Kidney glomerular epithelial cell (primary cell): Measurements from ENCODE around the gene PLA2G4E.

Source experiments
- DNase-seq: peaks from one replicate; lab custom pipeline; 2025; lab: John Stamatoyannopoulos, UW

The PLA2G4E gene, protein sequence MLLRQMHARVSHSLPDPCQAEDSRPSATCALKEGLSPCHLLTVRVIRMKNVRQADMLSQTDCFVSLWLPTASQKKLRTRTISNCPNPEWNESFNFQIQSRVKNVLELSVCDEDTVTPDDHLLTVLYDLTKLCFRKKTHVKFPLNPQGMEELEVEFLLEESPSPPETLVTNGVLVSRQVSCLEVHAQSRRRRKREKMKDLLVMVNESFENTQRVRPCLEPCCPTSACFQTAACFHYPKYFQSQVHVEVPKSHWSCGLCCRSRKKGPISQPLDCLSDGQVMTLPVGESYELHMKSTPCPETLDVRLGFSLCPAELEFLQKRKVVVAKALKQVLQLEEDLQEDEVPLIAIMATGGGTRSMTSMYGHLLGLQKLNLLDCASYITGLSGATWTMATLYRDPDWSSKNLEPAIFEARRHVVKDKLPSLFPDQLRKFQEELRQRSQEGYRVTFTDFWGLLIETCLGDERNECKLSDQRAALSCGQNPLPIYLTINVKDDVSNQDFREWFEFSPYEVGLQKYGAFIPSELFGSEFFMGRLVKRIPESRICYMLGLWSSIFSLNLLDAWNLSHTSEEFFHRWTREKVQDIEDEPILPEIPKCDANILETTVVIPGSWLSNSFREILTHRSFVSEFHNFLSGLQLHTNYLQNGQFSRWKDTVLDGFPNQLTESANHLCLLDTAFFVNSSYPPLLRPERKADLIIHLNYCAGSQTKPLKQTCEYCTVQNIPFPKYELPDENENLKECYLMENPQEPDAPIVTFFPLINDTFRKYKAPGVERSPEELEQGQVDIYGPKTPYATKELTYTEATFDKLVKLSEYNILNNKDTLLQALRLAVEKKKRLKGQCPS

DNA sequence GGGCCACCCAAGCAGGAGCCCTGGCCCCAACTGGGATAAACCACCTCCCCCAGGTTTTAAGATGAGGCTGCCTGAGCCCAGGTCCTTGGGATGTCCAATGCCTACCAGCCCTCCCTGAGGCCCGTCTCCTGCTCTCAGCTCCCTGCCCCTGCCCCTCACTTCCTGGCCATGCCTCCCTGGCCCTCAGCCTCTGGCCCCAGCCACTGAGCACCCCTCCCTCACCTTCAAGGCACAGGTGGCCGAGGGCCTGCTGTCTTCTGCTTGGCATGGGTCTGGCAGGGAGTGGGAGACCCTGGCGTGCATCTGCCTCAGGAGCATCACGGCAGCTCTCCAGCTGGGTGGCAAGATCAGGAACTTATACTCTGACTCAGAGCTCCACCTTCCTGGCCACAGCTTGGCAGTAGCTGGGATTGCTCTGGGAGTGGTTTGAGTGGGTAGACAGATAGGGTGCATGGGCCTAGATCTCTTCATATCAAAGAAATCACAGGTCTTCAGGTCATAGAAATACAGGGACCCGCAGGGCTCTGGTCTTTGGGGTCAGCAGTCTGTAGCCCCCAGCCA lies at the start of gene PLA2G4E:
PLA2G4E (minus strand) TSS at position 330 of the 561 bp plus-strand sequence; CDS start at position 318, 12 bp downstream.
- DNase-seq: no peak

DNA sequence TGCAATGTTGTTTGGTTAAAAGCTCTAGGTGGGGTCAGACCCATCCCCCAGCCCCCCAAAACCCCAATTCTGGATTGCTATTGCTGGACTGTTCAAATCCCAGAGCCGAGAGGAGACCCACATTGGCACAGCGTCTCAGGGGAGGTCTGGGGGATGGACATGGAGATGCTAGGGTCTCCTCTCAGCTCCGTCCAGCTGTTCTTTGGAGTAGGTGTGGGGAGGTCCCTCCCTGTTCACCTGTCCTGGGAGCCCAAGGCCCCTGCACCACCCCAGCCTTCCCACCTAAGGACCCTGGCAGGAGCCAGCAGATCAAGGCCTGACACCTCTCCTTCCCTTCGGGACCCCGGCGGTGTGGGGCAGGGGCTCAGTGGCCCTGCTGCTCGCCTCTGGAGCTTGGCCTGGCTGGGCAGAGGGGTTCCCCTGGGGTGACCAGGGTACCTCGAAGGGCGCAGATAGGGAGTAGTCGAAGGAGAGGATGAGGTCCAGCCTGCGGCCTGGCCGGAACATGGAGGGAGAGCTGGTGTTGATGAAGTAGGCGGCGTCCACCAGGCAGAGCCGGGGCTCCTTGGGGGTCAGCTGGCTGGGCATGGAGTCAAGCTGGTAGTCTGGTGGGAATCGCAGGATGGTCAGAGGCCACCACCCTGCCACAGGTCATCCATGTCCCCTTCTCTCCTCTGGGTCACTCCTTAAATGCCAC lies 49.6 kb upstream of the PLA2G4E start:
- DNase-seq: no peak

DNA sequence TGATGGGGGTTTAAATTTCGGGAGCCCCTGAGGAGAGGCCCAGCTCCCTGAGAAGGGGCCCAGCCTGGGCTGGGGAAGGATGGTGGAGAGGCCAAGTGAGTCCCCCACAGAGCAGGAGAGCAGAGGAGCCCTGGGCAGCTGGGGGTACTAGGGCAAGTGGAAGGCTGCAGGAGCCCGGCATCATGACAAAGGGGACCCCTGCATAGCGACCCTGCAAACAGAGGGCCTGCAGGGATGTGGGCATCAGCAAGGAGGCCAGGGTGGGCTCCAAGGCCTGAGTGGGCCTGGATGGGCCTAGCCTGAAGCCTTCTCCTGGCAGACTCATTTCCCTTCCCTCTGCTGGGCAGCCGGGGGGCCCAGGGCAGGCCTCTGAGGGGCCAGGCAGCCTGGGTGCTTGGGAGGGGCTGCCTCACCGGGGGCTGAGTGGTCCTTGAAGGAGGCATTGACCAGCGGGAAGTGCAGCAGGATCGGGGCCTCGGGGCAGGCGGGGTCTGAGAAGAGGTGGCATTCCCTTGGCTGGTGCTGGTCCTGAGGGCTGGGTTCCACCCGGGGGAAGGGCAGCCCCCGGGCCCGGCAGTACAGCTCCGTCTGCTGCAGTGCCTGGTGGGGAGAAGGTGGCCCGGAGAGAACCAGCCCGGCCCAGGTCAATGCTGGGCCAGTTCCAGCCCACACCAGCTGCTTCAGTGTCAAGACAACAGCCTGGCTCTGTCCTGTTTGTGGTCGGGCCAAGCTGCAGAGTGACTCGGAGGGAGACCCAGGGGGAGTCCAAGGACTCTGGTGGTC lies 48.8 kb upstream of the PLA2G4E start:
- DNase-seq: no peak

DNA sequence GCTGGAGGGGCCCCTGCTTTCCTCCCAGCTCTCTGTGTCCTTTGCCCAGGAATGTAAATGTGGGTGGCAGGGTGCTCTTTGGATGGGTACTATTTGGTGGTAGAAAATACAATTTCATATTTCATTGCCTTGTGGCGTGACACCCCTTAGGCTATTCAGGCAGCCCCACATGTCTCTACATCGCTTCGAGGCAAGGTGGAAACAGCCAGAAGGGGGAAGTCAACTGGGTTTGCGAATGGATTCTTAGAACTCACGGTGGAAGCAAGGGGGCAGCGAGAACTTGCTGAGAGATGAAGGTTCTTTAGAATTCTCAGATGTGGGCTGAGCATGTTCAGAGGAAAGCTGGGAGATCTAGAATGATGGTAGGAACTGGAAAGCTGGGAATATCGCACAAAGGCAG lies 48.2 kb upstream of the PLA2G4E start:
- DNase-seq: no peak

DNA sequence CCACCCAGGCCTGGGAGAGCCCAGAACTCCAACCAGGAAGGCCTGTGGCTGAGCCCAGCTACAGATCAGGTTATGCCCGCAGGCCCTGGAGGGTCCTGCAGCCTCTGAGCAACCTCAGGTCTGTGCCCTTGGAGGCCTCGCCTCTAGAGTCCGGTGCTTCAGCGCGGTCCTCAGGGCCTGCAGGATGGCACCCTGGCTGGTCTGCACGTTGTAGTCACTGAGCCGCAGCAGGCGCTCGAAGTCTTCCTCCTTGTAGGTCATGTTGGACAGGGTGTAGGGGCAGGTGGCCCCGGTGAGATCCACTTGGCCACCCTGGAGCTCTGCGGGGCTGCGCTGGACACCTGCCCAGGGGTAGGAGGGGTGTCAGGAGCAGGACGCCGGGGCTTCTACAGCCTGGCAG lies 47.8 kb upstream of the PLA2G4E start:
- no peak for DNase-seq

DNA sequence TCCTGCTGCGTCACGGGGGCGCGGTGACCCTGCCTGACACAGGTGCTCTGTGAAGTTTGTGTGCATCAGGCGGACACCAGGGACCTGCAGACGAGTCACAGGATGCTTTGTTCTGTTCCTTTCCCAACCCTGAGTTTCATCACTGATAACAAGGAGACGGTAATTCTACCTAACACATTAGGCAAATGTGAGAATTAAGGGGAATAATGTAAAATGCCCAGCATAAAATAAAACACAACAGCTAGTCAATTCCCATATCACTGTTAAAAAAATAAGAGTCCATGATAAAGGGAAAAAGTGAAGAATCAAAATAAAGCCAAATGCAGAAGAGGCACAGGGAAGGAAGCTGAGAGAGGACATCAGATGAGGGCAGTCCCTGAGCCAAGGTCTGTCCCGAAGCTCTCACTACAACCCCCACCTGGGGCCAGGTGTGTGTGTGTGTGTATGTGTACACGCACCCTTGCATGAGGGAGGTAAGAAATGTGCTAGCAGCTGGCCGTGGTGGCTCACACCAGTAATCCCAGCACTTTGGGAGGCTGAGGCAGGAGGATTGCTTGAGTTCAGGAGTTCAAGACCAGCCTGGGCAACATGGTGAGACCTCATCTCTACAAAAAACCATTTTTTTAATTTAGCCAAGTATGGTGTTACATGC lies 46.0 kb upstream of the PLA2G4E start:
- DNase-seq: no peak

DNA sequence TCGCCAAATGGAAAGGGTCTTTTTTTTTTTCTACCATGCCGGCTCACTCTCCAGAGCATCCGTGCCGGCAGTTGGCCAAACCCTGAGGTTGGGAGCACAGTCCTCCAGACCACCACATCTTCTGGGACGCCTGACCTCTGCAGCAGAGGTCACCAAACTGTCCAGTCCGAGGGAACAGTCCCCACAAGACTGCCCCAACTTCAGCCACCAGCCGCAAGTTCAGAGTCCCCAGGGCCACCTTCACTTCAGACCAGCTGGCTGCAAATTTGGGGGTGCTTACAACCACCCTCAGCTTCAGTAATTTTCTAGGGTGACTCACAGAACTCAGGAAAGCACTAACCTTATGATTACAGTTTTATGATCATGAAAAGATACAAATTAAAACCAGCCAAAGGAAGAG lies 44.6 kb upstream of the PLA2G4E start:
- DNase-seq: no peak

DNA sequence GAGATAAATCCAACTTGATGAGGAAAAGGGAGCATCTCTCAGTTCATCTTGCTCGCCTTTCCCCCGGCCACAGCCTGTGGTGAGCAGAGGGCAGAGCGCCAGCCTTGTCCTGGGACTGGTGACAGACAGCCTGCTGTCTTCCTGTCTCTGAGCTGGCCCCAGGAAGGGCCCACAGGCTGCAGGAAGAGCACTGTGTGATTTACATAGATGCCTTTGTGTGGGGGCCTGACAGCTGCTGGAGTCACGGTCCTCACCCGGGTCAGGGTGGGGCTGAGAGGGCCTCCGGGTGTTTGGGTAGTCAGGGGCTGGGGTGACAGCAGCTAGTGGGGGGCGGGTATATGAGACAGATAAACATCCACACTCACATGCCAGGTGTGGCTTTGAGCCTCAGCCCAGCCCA lies 44.2 kb upstream of the PLA2G4E start:
- no peak for DNase-seq

DNA sequence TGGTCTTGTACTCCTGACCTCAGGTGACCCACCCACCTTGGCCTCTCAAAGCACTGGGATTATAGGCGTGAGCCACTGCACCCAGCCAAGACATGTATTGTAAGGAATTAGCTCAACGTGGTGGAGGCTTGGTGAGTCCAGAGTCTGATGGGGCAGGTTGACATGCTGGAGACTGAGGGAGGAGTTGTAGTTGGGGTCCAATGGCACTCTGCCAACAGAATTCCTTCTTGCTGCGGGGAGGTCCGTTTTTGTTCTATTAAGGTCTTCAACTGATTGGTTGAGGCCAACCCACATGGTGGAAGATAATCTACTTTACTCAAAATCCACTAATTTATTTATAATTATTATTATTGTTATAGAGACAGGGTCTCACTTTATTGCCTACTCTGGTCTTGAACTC lies 43.4 kb upstream of the PLA2G4E start:
- DNase-seq: no peak

DNA sequence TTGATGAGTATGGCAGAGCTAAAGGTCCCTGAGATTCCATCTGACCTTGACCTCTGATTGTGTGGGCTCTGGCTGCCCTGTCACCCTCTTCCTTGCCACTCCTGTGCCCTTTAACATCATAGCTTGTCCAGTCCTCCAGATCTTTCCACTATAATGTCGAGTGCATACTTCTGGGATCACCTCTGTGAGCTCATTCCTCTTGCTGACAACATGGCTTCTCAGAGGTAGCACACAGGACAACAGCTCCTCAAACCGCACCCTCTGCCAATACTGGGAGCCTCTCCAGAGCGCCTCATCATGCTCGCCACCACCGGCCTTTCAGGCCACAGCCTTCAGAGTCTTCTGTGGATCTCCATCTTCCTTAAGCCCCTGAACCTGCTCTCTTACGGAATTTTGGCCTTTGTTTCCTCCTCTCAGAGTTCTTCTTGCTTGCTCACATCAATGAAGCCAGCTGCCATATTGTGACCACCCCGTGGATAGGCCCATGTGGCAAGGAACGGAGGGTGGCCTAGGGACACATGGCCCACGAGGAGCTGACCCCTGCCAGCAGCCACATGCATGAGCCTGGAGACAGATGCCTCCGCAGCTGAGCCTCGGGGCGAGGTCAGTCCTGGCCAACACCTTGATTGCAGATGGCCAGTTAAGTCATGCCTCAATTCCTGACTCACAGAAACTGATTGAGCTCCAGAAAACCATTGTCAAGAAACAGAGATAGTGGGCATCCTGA lies 42.4 kb upstream of the PLA2G4E start:
- no peak for DNase-seq

DNA sequence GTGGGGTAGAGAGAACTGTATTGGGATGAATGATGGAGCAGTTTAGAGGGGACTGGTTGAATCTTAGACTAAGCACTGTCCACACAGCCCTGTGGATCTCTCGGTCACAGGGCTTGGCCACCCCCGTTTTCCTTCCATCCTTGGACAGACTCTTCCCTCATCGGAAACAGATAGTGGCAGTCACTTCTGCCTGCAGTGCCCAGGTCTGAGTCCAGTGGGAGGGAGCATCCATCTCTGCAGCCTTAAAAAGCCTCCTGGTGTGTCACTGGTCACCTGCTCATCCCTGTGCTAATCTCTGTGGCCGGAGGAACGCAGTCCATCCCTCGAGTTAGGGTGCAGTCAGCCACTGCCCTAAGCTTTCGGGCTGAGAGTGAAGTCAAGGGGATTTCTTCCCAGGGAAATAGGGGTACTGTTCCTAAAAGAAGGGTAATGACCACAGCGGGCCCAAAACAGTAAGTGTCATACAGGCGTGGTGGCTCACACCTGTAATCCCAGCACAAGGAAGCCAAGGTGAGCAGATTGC lies 41.5 kb upstream of the PLA2G4E start:
- no peak for DNase-seq

DNA sequence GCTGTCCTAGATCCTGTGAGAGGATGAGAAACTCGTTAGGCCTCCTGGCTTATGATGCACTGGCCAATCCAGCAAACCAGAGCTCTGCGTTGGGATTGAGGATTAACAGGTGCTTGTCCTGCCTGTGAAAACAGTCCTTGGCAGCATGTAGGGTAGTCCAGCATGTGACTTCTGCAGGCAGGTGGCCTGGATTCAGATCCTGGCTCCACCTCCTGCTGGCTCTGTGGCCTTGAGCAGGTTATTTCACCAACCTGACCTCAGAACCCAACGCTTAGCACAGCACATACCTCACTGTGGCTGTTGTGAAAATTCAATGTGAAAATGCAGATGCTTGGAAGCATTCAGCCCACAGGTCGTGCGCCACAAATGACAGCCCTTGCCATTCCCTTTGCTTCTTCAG lies 40.0 kb upstream of the PLA2G4E start:
- DNase-seq: no peak

DNA sequence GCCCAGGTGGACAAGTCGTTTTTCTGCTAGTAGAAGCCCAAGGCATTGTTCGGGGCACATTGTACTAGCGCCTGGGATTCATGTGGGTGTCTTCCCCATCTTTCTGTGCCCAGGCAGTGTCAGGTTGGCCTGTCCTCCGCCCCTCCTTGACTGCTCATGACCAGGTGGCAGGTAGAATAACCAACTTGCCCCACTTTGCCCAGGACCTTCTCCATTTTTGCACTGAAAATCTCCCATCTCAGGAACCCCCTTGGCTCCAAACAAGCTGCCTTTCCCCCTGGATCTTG lies 39.6 kb upstream of the PLA2G4E start:
- no peak for DNase-seq

DNA sequence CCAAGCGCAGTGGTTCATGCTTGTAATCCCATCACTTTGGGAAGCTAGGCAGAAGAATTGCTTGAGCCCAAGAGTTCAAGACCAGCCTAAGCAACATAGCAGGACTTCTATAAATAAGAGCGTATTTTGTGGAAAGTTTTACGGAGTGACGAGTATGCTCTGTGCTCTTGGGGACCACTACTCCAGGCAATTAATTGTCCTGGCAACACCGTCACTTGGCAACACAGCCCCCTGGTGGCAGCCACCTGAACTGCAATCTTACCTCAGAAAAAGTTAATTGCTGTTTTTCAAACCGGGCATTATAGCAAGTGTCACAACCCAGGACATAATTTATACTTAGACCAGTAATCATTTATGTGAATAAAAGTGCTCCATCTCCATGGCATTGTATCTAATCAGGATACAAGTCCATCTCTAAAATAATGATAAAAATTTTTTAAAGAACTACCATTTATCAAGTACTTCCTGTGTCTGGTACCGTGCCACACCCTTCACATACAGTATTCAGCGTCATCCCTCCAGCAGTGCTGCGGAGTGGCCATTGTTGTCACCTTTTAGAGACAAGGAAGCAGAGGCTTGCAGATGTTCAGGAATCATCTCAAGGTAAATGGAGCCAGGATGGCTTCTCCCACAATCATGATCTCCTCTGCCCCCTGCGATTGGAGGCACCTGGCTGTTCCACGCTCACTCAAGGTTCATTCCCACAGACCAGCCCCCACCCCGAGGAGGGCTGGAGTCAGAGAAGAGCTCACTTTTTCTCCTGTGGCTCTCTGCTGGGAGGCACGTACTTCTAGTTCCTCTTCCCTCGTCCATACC lies 39.0 kb upstream of the PLA2G4E start:
- peak; percentile 58 for DNase-seq

DNA sequence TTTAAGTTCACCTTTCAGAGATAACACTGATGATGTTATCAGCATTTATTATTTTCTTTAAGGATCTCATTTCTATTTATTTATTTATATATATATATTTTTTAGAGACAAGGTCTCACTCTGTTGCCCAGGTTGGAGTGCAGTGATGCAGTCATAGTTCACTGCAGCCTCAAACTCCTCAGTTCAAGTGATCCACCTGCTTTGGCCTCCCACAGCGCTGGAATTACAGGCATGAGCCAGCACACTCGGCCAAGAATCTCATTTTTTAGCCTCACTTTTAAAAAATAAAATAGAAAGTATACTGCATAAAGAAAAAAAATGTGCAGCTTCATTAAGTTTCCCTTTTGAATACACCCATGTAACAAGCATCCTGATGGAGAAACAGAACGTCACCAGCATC lies 37.9 kb upstream of the PLA2G4E start:
- DNase-seq: no peak

DNA sequence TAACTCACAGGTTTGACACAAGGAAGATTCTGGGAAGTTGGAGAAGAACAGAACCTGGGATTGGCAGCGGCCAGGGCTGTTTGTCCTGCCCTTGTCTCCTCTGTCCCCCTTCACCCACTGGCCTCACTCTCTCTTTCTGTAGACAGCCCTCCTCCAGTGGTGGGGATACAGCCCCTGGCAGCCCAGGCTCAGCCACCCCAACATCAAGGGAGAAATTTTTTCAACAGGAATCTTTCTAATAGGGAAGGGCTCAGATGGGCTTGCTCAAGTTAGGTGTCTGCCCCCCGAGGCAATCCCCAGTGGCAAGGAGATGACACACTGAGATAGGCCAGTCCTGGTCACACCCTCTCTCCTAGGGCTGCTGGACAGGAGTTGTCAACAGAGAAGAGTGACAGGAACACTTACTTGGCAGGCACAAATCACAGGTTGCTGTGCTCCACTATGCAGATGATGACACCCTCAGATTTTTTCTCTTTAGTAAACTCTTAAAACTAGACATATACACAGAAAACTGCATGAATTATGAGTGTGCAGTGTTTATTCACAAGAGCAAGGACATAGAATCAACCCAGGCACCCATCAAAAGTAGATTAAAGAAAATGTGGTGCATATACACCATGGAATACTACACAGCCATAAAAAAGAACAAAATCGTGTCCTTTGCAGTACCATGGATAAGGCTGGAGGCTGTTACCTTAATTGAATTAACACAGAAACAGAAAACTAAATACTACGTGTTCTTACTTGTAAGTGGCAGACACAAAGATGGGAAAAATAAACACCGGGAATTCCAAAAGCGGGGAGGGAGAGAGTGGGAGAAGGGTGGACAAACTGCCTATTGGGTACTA lies 37.2 kb upstream of the PLA2G4E start:
- DNase-seq: no peak

DNA sequence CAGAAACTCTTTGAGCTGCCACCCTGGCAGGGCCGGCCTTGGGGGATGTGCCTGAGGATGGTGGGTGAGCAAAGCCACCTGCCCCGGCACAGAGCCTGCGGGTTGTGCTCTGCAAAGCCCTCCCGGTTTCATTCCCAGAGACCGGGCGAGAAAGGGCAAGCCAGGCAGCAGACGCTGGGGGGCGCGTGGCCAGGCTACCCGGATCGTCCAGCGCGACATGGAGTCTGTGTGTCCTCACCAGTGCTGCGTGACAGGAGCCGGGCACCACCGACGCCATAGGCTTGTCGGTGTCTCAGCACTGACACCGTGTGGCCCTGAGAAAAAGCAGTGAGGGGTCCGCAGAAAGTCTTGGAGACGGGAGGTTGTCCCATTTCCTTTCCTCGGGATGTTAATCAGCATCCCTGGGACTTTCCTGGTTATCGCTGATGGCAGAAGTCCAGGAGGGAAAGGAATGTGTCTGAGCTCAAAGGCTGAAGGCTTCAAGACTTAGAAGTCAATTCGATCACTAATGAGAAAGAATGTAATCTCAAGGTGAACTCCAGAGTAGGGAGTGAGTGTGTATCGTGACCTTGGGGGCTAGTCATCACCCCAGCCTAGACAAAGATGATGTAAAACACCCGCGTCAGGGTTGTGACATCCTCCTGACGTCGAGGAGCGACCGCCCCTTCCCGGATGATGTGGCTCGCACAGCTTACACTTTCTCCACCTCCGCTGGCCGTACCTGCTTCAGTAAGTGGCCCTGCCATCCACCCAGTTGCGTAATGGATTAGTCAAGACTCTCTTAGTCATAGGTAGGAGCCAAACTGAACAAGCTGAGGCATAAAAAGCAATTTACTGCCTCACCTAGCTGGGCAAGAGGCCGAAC lies 36.3 kb upstream of the PLA2G4E start:
- peak; percentile 66 for DNase-seq

DNA sequence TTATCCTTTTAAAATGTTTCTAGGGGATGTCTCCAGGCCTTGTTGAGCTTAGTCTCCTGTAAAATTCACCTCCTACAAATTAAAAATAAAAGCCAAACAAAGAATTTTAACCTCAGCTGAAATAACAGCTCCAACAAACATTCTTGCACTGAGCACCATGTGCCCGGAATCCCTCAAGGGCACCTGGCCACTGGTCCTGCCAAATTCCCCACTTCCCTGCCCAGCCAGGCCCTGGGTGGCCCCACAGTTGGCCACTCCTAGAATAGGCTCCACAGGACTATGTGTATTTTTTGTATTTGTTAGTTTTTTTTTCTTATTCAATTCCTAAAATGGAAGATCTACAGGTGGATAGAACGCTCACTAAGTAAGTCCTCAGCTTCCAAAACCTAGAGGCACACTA lies 33.1 kb upstream of the PLA2G4E start:
- DNase-seq: no peak
